GM12872 (cell line): ENCODE measurements around the gene TAP1.
A peak's percentile ranks its signal among the peaks of the same experiment; 100 is the strongest.

Experiments used
- CTCF ChIP-seq: IDR thresholded peaks from 3 replicates; pipeline ENCODE4 v1.5.1; 2011; ENCODE audit warnings: low read depth, mild to moderate bottlenecking, low read length, moderate library complexity; ENCODE audit not compliant: insufficient read depth

The TAP1 gene

GRCh38 chr6:32853541-32854375 is at the start of gene TAP1, which contains the start of gene PSMB9:
TSS of gene TAP1 (minus strand) at chr6:32853704. CDS start at chr6:32853636, 68 bp downstream.
TSS of gene PSMB9 (plus strand) at chr6:32854192. CDS start at chr6:32854230, 38 bp downstream.
- TF ChIP-seq CTCF, result peak; percentile 78

- TF ChIP-seq CTCF, result no peak
These were observed 41.5 kb upstream of the TAP1 start for GRCh38 chr6:32895006-32895345.

GRCh38 chr6:32894085-32895005 is 40.8 kb upstream of the TAP1 start:
- TF ChIP-seq CTCF, result no peak

GRCh38 chr6:32890831-32891230 is 37.3 kb upstream of the TAP1 start:
- no peak for TF ChIP-seq CTCF

GRCh38 chr6:32889533-32889932 is 36.0 kb upstream of the TAP1 start:
- no peak for TF ChIP-seq CTCF

GRCh38 chr6:32888576-32888975 is 35.1 kb upstream of the TAP1 start:
- TF ChIP-seq CTCF, result no peak

GRCh38 chr6:32887616-32888015 is 34.1 kb upstream of the TAP1 start:
- TF ChIP-seq CTCF, result no peak
